ENCODE data around the gene RGS16. TPM values are rescaled to one million over a fixed set of nuclear protein-coding genes. Genes with fewer than 3 reads are reported as not detected.

Gene RGS16
- total and polyA plus RNA-seq, 2 of the 13 experiments (the other 11 are each of a cell fraction or from before 2014, with no cell fraction given), result not detected

DNA sequence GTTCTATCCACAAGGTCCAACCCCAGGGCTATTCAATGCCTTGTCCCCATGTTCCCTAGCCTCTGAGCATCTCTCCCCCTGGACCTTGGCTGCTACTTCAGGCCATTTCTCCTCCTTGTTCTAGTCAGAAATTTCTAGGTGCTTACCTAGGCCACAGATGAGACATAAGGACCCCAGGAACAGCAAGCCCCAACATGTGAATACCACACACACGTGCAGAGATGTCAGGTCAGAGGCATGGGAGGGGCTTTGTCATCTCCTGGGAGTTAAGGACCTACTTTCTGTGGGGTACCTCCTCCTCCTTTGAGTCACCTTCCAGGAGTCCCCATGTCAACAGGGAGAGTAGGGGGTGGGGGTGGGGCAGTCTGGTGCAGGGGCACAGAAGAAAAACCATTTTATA is 7.1 kb upstream of the RGS16 start (continued):
- TF ChIP-seq RORA (CRISPR knock-in tag; IDR thresholded peaks at IDR 0.05) (no peak), REPIN1 (CRISPR knock-in tag; IDR thresholded peaks at IDR 0.05; ENCODE audit: borderline replicate concordance, low read depth) (no peak), MAF1 (CRISPR knock-in tag; IDR thresholded peaks at IDR 0.05; ENCODE audit: borderline replicate concordance) (no peak), ZNF644 (CRISPR knock-in tag; IDR thresholded peaks at IDR 0.05; ENCODE audit: low read depth) (no peak)
- TF ChIP-seq, protein P1, sequence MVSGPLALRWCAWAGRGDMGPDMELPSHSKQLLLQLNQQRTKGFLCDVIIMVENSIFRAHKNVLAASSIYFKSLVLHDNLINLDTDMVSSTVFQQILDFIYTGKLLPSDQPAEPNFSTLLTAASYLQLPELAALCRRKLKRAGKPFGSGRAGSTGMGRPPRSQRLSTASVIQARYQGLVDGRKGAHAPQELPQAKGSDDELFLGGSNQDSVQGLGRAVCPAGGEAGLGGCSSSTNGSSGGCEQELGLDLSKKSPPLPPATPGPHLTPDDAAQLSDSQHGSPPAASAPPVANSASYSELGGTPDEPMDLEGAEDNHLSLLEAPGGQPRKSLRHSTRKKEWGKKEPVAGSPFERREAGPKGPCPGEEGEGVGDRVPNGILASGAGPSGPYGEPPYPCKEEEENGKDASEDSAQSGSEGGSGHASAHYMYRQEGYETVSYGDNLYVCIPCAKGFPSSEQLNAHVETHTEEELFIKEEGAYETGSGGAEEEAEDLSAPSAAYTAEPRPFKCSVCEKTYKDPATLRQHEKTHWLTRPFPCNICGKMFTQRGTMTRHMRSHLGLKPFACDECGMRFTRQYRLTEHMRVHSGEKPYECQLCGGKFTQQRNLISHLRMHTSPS (CRISPR knock-in tag; IDR thresholded peaks at IDR 0.05; ENCODE audit: low read depth), result no peak

DNA sequence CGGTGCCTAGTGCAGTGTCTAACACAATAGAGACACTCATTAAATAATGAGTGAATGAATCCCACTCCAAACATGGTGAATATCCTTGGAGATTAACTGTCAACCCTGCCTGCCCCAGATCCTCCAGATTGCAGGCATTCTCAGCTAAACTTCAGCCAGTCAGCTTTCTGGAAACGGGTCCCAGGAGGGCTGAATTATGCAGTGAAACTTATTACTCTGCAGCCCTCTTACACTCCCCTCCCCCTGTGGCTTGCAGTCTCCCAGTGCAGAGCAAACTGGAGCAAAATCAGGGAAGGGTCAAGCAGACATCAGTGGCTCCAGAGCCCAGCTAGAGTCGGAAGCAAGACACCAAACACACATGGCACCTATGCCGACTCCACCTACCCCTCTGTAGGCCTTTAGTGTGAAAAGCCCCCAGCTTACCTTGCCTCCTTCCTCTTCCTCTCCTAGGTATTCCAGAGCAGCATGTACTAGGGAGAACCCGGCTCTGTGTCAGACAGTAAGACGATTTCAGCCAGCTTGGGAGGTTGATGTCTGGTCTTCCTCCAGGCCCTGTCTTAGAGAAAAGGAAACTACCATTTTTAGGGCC is 6.5 kb upstream of the RGS16 start:
- Histone ChIP-seq H3K4me2 (ENCODE audit: low read depth, low read length) (no peak overlapping the region), H3K79me2 (ENCODE audit: insufficient read depth, low read length) (no peaks in the 10 kb centered on the region), H3K27ac (ENCODE audit: extremely low read length, insufficient read depth, low read length) (no peak overlapping the region), H4K20me1 (ENCODE audit: insufficient read depth, low read length) (no peaks in the 10 kb centered on the region), H2AFZ (ENCODE audit: low read length) (no peak overlapping the region), H3K4me1 (ENCODE audit: insufficient read depth, low read length) (0 out of 2 replicates have a peak, but pooled peaks cover 7% of the 10 kb centered on the region), H3K9me3 (ENCODE audit: low read length) (no peaks in the 10 kb centered on the region), H3K36me3 (replicated peaks in 1 of 2; ENCODE audit: control insufficient read depth in 1 of 2, insufficient read depth in 2 of 2, low read length in 2 of 2) (no peaks in the 10 kb centered on the region), H3K9ac (ENCODE audit: insufficient read depth, low read depth, low read length) (no peak overlapping the region), H3K27me3 (ENCODE audit: control insufficient read depth in 1 of 2, insufficient read depth in 2 of 2, low read length in 2 of 2) (peaks cover 5 to 48% of the 10 kb centered on the region in 2 experiments), H3K4me3 (replicated peaks in 1 of 3; ENCODE audit: insufficient read depth in 1 of 3, low read depth in 2 of 3, low read length in 3 of 3) (no peak overlapping the region)
- FAIRE-seq (no peak), ATAC-seq (no peak), DNase-seq (ENCODE audit: low spot score) (no peak)
- intact Hi-C loops (cut with micrococcal nuclease; ENCODE audit: unreplicated experiment) (no loop called here), in situ Hi-C loops (cut with HindIII; ENCODE audit: extremely low pct_ligation_motif_present, low pct_unique_long_range_greater_than_20kb) (no loop called here)
- POLR2A ChIA-PET, result no interaction called here
- WGBS (ENCODE audit: low lambda C conversion rate), result 10% methylated on average over 6 of the region's 6 CpGs
- CTCF ChIA-PET (ENCODE audit: low intra/inter-chr PET ratio, low total read pairs), result no interaction called here
- BruUV-seq (replicated peaks), result no TSS peak
- TF ChIP-seq YY1 (IDR thresholded peaks at IDR 0.05; ENCODE audit: insufficient read depth, insufficient replicate concordance, low read depth, low read length) (no peak), EEA1 (CRISPR knock-in tag; IDR thresholded peaks at IDR 0.05; ENCODE audit: borderline replicate concordance) (no peak), ZNF292 (CRISPR knock-in tag; IDR thresholded peaks at IDR 0.05; ENCODE audit: borderline replicate concordance, low read depth) (no peak), ADNP (CRISPR knock-in tag; IDR thresholded peaks at IDR 0.05) (no peak), ZKSCAN5 (CRISPR knock-in tag; IDR thresholded peaks at IDR 0.05) (no peak), CREM (IDR thresholded peaks at IDR 0.05) (no peak), CREM (CRISPR knock-in tag; IDR thresholded peaks at IDR 0.05) (no peak), ZNF777 (CRISPR knock-in tag; IDR thresholded peaks at IDR 0.05) (no peak), RELA (CRISPR knock-in tag; IDR thresholded peaks at IDR 0.05) (no peak), SCMH1 (CRISPR knock-in tag; IDR thresholded peaks at IDR 0.05; ENCODE audit: borderline replicate concordance) (no peak), MAFF (IDR thresholded peaks at IDR 0.05; ENCODE audit: low read depth, low read length) (no peak)
- TF ChIP-seq, protein P2, sequence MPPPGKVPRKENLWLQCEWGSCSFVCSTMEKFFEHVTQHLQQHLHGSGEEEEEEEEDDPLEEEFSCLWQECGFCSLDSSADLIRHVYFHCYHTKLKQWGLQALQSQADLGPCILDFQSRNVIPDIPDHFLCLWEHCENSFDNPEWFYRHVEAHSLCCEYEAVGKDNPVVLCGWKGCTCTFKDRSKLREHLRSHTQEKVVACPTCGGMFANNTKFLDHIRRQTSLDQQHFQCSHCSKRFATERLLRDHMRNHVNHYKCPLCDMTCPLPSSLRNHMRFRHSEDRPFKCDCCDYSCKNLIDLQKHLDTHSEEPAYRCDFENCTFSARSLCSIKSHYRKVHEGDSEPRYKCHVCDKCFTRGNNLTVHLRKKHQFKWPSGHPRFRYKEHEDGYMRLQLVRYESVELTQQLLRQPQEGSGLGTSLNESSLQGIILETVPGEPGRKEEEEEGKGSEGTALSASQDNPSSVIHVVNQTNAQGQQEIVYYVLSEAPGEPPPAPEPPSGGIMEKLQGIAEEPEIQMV (CRISPR knock-in tag; IDR thresholded peaks at IDR 0.05; ENCODE audit: low read depth), result no peak
- TF ChIP-seq, protein P3, sequence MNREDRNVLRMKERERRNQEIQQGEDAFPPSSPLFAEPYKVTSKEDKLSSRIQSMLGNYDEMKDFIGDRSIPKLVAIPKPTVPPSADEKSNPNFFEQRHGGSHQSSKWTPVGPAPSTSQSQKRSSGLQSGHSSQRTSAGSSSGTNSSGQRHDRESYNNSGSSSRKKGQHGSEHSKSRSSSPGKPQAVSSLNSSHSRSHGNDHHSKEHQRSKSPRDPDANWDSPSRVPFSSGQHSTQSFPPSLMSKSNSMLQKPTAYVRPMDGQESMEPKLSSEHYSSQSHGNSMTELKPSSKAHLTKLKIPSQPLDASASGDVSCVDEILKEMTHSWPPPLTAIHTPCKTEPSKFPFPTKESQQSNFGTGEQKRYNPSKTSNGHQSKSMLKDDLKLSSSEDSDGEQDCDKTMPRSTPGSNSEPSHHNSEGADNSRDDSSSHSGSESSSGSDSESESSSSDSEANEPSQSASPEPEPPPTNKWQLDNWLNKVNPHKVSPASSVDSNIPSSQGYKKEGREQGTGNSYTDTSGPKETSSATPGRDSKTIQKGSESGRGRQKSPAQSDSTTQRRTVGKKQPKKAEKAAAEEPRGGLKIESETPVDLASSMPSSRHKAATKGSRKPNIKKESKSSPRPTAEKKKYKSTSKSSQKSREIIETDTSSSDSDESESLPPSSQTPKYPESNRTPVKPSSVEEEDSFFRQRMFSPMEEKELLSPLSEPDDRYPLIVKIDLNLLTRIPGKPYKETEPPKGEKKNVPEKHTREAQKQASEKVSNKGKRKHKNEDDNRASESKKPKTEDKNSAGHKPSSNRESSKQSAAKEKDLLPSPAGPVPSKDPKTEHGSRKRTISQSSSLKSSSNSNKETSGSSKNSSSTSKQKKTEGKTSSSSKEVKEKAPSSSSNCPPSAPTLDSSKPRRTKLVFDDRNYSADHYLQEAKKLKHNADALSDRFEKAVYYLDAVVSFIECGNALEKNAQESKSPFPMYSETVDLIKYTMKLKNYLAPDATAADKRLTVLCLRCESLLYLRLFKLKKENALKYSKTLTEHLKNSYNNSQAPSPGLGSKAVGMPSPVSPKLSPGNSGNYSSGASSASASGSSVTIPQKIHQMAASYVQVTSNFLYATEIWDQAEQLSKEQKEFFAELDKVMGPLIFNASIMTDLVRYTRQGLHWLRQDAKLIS (CRISPR knock-in tag; IDR thresholded peaks at IDR 0.05), result no peak
